ENCODE data around the gene NUMB. TPM values are rescaled to one million over a fixed set of nuclear protein-coding genes. Genes with fewer than 3 reads are reported as not detected.

Gene NUMB
- total and polyA plus RNA-seq, 2 donors: 15.9 to 38.3 TPM

DNA sequence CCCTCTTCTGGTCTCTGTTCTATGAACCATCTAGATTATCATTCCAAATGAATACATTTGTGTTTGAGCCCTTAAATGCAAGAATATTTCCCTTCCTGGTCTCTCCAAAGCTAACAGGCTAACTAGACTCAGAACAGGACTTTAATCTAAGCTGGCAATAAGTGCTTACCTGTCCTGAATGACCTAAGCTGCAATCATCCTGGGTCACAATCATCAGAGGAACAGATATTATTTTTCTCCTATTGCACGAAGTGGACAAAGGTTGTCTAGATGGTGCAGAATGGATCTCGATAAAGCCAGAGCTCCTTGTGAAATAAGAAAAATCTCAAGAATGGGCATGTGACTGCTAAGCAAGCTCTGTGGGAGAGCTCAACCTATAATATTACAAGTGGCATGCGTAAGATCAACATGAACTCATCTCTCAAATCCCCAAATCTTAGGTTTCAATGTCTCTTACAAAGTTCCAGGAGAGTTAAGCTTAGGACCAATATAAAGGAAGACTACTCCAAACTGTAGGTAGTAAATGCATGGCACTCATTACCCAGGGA lies 10.6 kb upstream of the NUMB start:
- WGBS: 97% methylated on average over 3 of the region's 3 CpGs
- no peak for DNase-seq (ENCODE audit: low read depth in 6 of 9, low spot score in 9 of 9)
- Histone ChIP-seq H3K4me3 (ENCODE audit: low read length in 2 of 2) (no peak overlapping the region), H3K27me3 (ENCODE audit: control insufficient read depth in 2 of 2, insufficient read depth in 1 of 2, low read length in 1 of 2) (no peaks in the 10 kb centered on the region), H3K36me3 (ENCODE audit: control insufficient read depth in 2 of 2, insufficient read depth in 2 of 2, low read length in 1 of 2) (no peaks in the 10 kb centered on the region), H3K27ac (ENCODE audit: low read depth in 1 of 2, low read length in 1 of 2) (no peak overlapping the region), H3K4me1 (ENCODE audit: control insufficient read depth in 2 of 2, insufficient read depth in 2 of 2, low read length in 2 of 2) (peaks cover 0 to 3% of the 10 kb centered on the region in 2 donors), H3K9me3 (ENCODE audit: control insufficient read depth in 2 of 2, insufficient read depth in 1 of 2, low read length in 1 of 2) (no peaks in the 10 kb centered on the region)

DNA sequence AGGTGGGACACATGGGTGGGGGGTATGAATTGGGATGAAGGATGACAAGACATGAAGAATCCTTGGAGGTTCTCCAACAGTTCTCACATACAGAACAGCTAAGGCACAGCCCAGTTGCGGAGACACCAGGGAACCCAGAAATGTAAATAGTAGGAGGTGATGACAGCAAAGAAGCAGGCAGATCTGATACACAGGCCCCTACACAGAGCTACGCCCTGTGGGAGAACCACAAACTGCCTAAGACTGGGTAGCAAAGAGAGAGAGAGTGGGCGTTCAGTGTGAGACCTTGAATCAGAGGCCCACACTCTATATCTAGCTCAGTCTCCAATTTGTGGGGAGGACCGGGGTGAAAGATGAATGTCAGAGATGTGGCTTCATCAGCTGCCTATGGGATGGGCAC lies 9.5 kb upstream of the NUMB start:
- no peaks in the 10 kb centered on the region for H3K9me3 ChIP-seq (ENCODE audit: control insufficient read depth in 2 of 2, insufficient read depth in 1 of 2, low read length in 1 of 2)
- H3K36me3 ChIP-seq (ENCODE audit: control insufficient read depth in 2 of 2, insufficient read depth in 2 of 2, low read length in 1 of 2): no peaks in the 10 kb centered on the region
- no peak overlapping the region for H3K4me3 ChIP-seq (ENCODE audit: low read length in 2 of 2)
- no peak for DNase-seq (ENCODE audit: low read depth in 6 of 9, low spot score in 9 of 9)
- peaks cover 0 to 3% of the 10 kb centered on the region in 2 donors for H3K4me1 ChIP-seq (ENCODE audit: control insufficient read depth in 2 of 2, insufficient read depth in 2 of 2, low read length in 2 of 2)
- 89% methylated on average over 4 of the region's 4 CpGs for WGBS
- H3K27ac ChIP-seq (ENCODE audit: low read depth in 1 of 2, low read length in 1 of 2): no peak overlapping the region
- no peaks in the 10 kb centered on the region for H3K27me3 ChIP-seq (ENCODE audit: control insufficient read depth in 2 of 2, insufficient read depth in 1 of 2, low read length in 1 of 2)

DNA sequence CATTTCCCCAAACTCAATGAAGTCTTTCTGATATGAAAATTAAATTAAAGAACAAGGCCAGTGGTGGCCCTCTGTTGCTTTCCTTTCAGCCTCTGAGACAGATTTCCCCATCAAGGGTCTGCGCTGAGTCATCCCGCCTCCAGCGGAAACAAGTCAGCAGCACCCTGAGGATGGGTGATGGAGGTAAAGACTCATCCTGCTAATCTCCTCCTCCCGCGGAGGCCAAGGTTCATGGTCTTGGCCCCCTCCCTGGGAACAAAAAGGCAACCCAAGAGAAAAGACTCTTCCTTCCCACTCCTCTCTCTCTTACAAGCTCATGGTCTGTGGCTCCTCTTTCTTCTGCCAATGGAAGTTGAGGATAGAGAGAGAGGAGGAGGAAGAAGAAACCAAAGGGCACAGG lies 9.0 kb upstream of the NUMB start:
- no peak overlapping the region for H3K4me3 ChIP-seq (ENCODE audit: low read length in 2 of 2)
- H3K27me3 ChIP-seq (ENCODE audit: control insufficient read depth in 2 of 2, insufficient read depth in 1 of 2, low read length in 1 of 2): no peaks in the 10 kb centered on the region
- H3K27ac ChIP-seq (ENCODE audit: low read depth in 1 of 2, low read length in 1 of 2): no peak overlapping the region
- no peaks in the 10 kb centered on the region for H3K36me3 ChIP-seq (ENCODE audit: control insufficient read depth in 2 of 2, insufficient read depth in 2 of 2, low read length in 1 of 2)
- 95% methylated on average over 5 of the region's 5 CpGs for WGBS
- no peaks in the 10 kb centered on the region for H3K9me3 ChIP-seq (ENCODE audit: control insufficient read depth in 2 of 2, insufficient read depth in 1 of 2, low read length in 1 of 2)
- peaks cover 0 to 3% of the 10 kb centered on the region in 2 donors for H3K4me1 ChIP-seq (ENCODE audit: control insufficient read depth in 2 of 2, insufficient read depth in 2 of 2, low read length in 2 of 2)
- no peak for DNase-seq (ENCODE audit: low read depth in 6 of 9, low spot score in 9 of 9)

DNA sequence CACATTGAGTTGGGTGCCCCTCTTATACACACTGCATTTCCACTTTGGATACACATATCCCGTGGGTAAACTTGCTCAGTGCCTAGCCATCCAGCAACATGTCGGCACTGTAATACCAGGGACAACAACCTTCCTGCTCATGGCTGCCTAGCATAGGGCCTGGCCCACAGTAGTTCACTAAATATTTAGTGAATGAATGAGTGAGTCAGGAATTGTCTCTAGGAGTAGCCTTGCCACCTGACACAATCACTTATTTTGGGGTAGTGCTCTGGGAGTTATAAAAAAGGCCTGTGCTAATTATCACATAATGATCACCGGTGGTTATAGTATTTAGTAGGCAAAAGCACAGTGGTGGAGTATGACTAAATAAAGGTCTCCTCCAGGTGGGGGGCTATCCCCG lies 8.5 kb upstream of the NUMB start:
- H3K4me3 ChIP-seq (ENCODE audit: low read length in 2 of 2): no peak overlapping the region
- DNase-seq (ENCODE audit: low read depth in 6 of 9, low spot score in 9 of 9): no peak
- H3K36me3 ChIP-seq (ENCODE audit: control insufficient read depth in 2 of 2, insufficient read depth in 2 of 2, low read length in 1 of 2): no peaks in the 10 kb centered on the region
- H3K27ac ChIP-seq (ENCODE audit: low read depth in 1 of 2, low read length in 1 of 2): no peak overlapping the region
- no peaks in the 10 kb centered on the region for H3K27me3 ChIP-seq (ENCODE audit: control insufficient read depth in 2 of 2, insufficient read depth in 1 of 2, low read length in 1 of 2)
- H3K4me1 ChIP-seq (ENCODE audit: control insufficient read depth in 2 of 2, insufficient read depth in 2 of 2, low read length in 2 of 2): peaks cover 0 to 3% of the 10 kb centered on the region in 2 donors
- H3K9me3 ChIP-seq (ENCODE audit: control insufficient read depth in 2 of 2, insufficient read depth in 1 of 2, low read length in 1 of 2): no peaks in the 10 kb centered on the region
- WGBS: 98% methylated on average over 4 of the region's 4 CpGs

DNA sequence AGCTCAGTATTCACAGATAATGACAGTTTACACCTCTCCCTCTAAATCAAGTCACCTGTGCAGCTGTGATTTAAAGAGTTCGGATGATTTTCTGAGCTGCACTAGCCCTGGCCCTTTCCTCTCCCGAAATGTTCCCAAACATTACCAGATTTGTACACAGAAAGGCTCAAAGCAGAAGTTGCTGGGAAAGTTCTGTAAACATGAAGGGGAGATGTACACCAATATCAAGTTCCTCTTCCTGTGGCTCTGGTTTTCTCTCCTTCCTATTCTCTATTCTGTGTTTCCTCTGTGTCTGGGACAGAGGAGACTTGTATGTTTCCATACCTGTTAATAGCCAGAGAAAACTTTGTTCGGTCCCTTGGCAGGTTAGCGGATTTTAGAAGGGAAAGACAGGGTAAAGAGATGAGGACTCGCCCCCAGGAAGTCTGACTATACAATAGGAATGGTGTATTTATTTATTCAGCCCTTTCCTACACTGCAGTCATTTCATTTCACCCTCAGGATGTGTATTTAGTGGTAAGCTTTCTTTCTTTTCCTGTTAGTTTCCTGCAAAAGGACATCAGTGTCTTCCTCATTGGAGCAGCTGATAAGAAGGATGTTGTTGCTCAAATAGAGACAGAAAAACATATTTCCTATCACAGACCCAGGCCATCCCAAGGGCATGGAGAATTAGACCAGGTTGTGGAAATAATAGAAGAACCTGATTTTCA lies 7.6 kb upstream of the NUMB start:
- Histone ChIP-seq H3K27ac (ENCODE audit: low read depth in 1 of 2, low read length in 1 of 2) (no peak overlapping the region), H3K4me3 (ENCODE audit: low read length in 2 of 2) (no peak overlapping the region), H3K27me3 (ENCODE audit: control insufficient read depth in 2 of 2, insufficient read depth in 1 of 2, low read length in 1 of 2) (no peaks in the 10 kb centered on the region), H3K9me3 (ENCODE audit: control insufficient read depth in 2 of 2, insufficient read depth in 1 of 2, low read length in 1 of 2) (no peaks in the 10 kb centered on the region), H3K36me3 (ENCODE audit: control insufficient read depth in 2 of 2, insufficient read depth in 2 of 2, low read length in 1 of 2) (no peaks in the 10 kb centered on the region), H3K4me1 (ENCODE audit: control insufficient read depth in 2 of 2, insufficient read depth in 2 of 2, low read length in 2 of 2) (peaks cover 0 to 3% of the 10 kb centered on the region in 2 donors)
- 34% methylated on average over 5 of the region's 5 CpGs for WGBS
- DNase-seq (ENCODE audit: low read depth in 6 of 9, low spot score in 9 of 9): no peak

DNA sequence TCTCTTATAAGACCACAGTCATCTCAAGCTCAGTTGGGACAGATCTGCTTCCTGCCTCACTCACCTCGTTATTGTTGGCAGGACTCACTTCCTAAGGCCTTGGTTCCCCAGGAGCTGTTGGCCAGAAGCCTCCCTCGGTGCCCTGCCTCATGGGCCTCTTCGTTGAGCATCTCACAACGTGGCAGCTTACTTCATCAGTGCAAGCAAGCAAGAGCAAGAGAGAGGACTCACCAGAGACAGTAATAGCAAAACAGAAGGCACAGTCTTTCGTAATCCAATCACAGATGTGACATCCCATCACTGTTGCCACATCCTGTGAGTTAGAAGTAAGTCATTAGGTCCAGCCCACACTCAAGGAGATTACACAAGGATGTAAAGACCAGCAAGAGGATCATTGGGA lies 5.1 kb upstream of the NUMB start:
- no peak overlapping the region for H3K27ac ChIP-seq (ENCODE audit: low read depth in 1 of 2, low read length in 1 of 2)
- peaks cover 3 to 8% of the 10 kb centered on the region in 2 donors for H3K4me1 ChIP-seq (ENCODE audit: control insufficient read depth in 2 of 2, insufficient read depth in 2 of 2, low read length in 2 of 2)
- H3K36me3 ChIP-seq (ENCODE audit: control insufficient read depth in 2 of 2, insufficient read depth in 2 of 2, low read length in 1 of 2): no peaks in the 10 kb centered on the region
- no peaks in the 10 kb centered on the region for H3K9me3 ChIP-seq (ENCODE audit: control insufficient read depth in 2 of 2, insufficient read depth in 1 of 2, low read length in 1 of 2)
- no peak overlapping the region for H3K4me3 ChIP-seq (ENCODE audit: low read length in 2 of 2)
- no peaks in the 10 kb centered on the region for H3K27me3 ChIP-seq (ENCODE audit: control insufficient read depth in 2 of 2, insufficient read depth in 1 of 2, low read length in 1 of 2)
- 83% methylated on average over 5 of the region's 5 CpGs for WGBS
- DNase-seq (ENCODE audit: low read depth in 6 of 9, low spot score in 9 of 9): no peak

DNA sequence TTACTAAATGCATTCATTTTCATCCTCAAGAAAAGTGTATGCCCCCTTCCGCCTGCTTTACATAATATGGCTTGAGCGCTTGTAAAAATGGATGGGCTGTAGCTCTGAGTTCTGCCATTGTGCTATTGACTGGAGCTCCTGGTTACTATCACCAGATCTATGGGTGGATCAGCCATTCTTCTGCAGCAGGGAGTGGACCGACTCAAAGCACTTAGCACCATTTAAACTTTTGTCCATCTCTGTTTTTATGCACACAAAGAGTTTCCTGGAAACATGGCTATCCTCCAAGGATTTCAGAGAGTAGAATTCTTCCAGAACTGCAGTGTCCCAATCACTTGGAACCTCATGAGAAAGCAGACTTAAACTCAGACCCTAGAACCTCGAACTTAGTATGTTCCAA lies 4.5 kb upstream of the NUMB start:
- Histone ChIP-seq H3K4me1 (ENCODE audit: control insufficient read depth in 2 of 2, insufficient read depth in 2 of 2, low read length in 2 of 2) (peaks cover 3 to 8% of the 10 kb centered on the region in 2 donors), H3K9me3 (ENCODE audit: control insufficient read depth in 2 of 2, insufficient read depth in 1 of 2, low read length in 1 of 2) (no peaks in the 10 kb centered on the region), H3K27ac (ENCODE audit: low read depth in 1 of 2, low read length in 1 of 2) (no peak overlapping the region), H3K36me3 (ENCODE audit: control insufficient read depth in 2 of 2, insufficient read depth in 2 of 2, low read length in 1 of 2) (no peaks in the 10 kb centered on the region), H3K4me3 (ENCODE audit: low read length in 2 of 2) (no peak overlapping the region), H3K27me3 (ENCODE audit: control insufficient read depth in 2 of 2, insufficient read depth in 1 of 2, low read length in 1 of 2) (no peaks in the 10 kb centered on the region)
- no peak for DNase-seq (ENCODE audit: low read depth in 6 of 9, low spot score in 9 of 9)
- WGBS: 84% methylated on average over 4 of the region's 4 CpGs

DNA sequence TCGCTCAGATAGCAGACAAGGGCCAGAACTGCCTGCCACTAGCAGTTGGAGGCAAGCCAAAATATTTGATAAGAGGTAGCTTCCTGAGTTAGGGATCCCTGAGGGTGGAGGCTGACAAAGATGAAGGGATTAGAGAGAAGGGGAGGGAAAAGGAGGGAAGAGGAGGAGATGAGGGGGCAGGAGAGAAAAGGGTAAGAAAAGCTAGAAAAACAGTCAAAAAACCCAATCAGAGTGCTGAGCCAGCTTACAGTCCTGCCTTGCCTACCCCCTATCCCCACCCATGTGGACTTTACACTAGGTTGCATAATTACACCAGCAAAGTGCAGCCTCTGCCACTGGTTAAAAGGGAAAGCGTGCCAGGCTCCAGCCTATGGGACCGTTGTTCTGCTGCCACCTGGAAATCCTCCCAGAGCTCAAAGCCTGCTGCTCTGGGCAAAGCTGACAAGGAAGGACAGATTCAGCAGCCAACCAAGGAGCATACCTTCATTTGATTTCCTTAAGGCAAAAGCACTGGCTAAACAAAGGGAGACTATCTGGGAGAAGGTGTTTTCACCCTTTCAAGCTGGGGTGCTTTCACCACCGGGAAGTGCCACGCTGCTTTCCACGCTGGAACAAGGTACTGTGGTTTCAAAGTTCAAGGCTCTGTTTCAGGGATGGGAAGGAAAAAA lies 3.8 kb upstream of the NUMB start:
- H3K4me3 ChIP-seq (ENCODE audit: low read length in 2 of 2): no peak overlapping the region
- H3K36me3 ChIP-seq (ENCODE audit: control insufficient read depth in 2 of 2, insufficient read depth in 2 of 2, low read length in 1 of 2): no peaks in the 10 kb centered on the region
- H3K27ac ChIP-seq (ENCODE audit: low read depth in 1 of 2, low read length in 1 of 2): no peak overlapping the region
- no peaks in the 10 kb centered on the region for H3K9me3 ChIP-seq (ENCODE audit: control insufficient read depth in 2 of 2, insufficient read depth in 1 of 2, low read length in 1 of 2)
- WGBS: 87% methylated on average over 6 of the region's 6 CpGs
- H3K4me1 ChIP-seq (ENCODE audit: control insufficient read depth in 2 of 2, insufficient read depth in 2 of 2, low read length in 2 of 2): peaks cover 3 to 8% of the 10 kb centered on the region in 2 donors
- H3K27me3 ChIP-seq (ENCODE audit: control insufficient read depth in 2 of 2, insufficient read depth in 1 of 2, low read length in 1 of 2): no peaks in the 10 kb centered on the region
- DNase-seq (ENCODE audit: low read depth in 6 of 9, low spot score in 9 of 9): no peak

DNA sequence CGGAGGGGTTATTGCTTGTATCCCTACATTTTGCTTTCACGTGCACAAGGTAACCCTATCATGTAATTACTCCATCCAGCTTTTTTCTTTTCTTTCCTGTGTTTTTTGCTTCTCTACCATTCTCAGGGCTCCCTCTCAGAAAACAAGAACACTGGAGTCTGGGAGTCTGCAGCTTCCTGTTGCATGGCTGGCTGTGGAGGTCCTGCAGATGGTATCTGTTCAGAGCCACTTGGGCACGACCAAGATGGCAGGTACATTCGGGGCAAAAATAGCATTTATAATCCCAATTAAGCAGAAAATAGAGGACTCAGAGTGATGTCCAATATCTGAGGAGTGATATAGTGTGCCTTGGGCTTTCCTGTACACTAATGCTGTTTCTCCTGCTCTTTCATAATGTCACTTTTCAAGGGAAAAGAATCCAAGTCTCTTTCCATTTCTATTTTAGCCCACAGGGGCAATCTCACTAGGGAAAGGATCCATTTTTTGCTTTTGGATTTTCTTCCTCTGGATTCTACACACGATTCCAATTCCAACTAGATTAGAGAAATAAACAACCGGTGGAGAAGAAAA lies 3.2 kb upstream of the NUMB start:
- Histone ChIP-seq H3K4me1 (ENCODE audit: control insufficient read depth in 2 of 2, insufficient read depth in 2 of 2, low read length in 2 of 2) (peaks cover 3 to 8% of the 10 kb centered on the region in 2 donors), H3K36me3 (ENCODE audit: control insufficient read depth in 2 of 2, insufficient read depth in 2 of 2, low read length in 1 of 2) (no peaks in the 10 kb centered on the region), H3K4me3 (ENCODE audit: low read length in 2 of 2) (no peak overlapping the region), H3K27me3 (ENCODE audit: control insufficient read depth in 2 of 2, insufficient read depth in 1 of 2, low read length in 1 of 2) (no peaks in the 10 kb centered on the region), H3K27ac (ENCODE audit: low read depth in 1 of 2, low read length in 1 of 2) (no peak overlapping the region), H3K9me3 (ENCODE audit: control insufficient read depth in 2 of 2, insufficient read depth in 1 of 2, low read length in 1 of 2) (no peaks in the 10 kb centered on the region)
- 76% methylated on average over 6 of the region's 6 CpGs for WGBS
- no peak for DNase-seq (ENCODE audit: low read depth in 6 of 9, low spot score in 9 of 9)
